ENCODE results near the gene CDH13.
A peak's percentile ranks its signal among the peaks of the same experiment; 100 is the strongest.

The CDH13 gene

GRCh38 chr16:83010776-83011720 is 384.3 kb downstream of the CDH13 start:
- DNase-seq, result no peak

GRCh38 chr16:83011939-83012338 is 385.2 kb downstream of the CDH13 start:
- no peak for DNase-seq

GRCh38 chr16:83013071-83013470 is 386.3 kb downstream of the CDH13 start:
- DNase-seq, result no peak

- DNase-seq, result no peak
These were observed 393.2 kb downstream of the CDH13 start for GRCh38 chr16:83019963-83020362.

GRCh38 chr16:83021045-83021444 is 394.3 kb downstream of the CDH13 start:
- no peak for DNase-seq

GRCh38 chr16:83021746-83022145 is 395.0 kb downstream of the CDH13 start:
- DNase-seq, result no peak

GRCh38 chr16:83023011-83023410 is 396.2 kb downstream of the CDH13 start:
- no peak for DNase-seq

- DNase-seq, result no peak
These were observed 396.9 kb downstream of the CDH13 start for GRCh38 chr16:83023640-83024039.

- no peak for DNase-seq
These were observed 401.2 kb downstream of the CDH13 start for GRCh38 chr16:83027973-83028372.

- DNase-seq, result no peak
These were observed 402.7 kb downstream of the CDH13 start for GRCh38 chr16:83029467-83029866.

GRCh38 chr16:83031524-83031923 is 404.8 kb downstream of the CDH13 start:
- no peak for DNase-seq

GRCh38 chr16:83037102-83037501 is 410.3 kb downstream of the CDH13 start:
- DNase-seq, result no peak

- DNase-seq, result no peak
These were observed 411.1 kb downstream of the CDH13 start for GRCh38 chr16:83037884-83038283.

- DNase-seq, result no peak
These were observed 413.4 kb downstream of the CDH13 start for GRCh38 chr16:83040174-83040573.

GRCh38 chr16:83044589-83044988 is 417.8 kb downstream of the CDH13 start:
- DNase-seq, result no peak

GRCh38 chr16:83045790-83046189 is 419.0 kb downstream of the CDH13 start:
- DNase-seq, result no peak

- DNase-seq, result no peak
These were observed 419.9 kb downstream of the CDH13 start for GRCh38 chr16:83046664-83047063.

GRCh38 chr16:83051451-83051850 is 424.7 kb downstream of the CDH13 start:
- no peak for DNase-seq

- DNase-seq, result no peak
These were observed 427.5 kb downstream of the CDH13 start for GRCh38 chr16:83054283-83054682.

GRCh38 chr16:83058376-83058775 is 431.6 kb downstream of the CDH13 start:
- DNase-seq, result no peak

GRCh38 chr16:83059237-83059636 is 432.5 kb downstream of the CDH13 start:
- no peak for DNase-seq

- DNase-seq, result no peak
These were observed 439.2 kb downstream of the CDH13 start for GRCh38 chr16:83066011-83066410.

- no peak for DNase-seq
These were observed 440.1 kb downstream of the CDH13 start for GRCh38 chr16:83066881-83067280.

- DNase-seq, result peak in 1 of 2 experiments; percentile 58
These were observed 441.9 kb downstream of the CDH13 start for GRCh38 chr16:83068686-83069085.
